HG03342 (cell line): ENCODE measurements around the gene ASXL2.
"Not testable (repeated sequence)": the region's sequence is repeated elsewhere in the genome, so short reads cannot be mapped to it uniquely, and the experiment has no call there.

Experiments used
- ATAC-seq: cut with Tn5 transposase; IDR thresholded peaks from one replicate; pipeline ENCODE4 v1.9.1; 2021; ENCODE audit warnings: mild to moderate bottlenecking, moderate library complexity; ENCODE audit not compliant: unreplicated experiment

The ASXL2 gene

DNA sequence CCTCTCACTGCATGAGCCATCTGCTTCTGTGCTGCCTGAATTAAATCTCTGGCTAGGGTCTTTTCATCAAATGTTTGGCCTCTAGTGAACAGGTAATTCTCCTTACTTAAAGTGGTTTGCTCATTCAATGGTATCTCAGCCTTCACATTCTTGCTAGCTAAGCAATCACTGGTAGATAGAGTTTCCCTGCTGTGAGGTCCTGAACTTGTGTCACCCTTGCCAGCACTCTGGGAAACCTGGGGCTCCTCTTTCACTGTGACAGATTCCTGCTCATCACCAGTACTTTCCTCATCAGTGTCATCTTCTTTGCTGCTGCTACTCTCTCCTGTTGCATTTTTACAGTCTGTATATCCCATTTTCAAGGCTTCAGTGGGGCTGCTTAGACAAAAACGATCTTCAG is 135.8 kb downstream of the ASXL2 start:
- ATAC-seq = no peak

DNA sequence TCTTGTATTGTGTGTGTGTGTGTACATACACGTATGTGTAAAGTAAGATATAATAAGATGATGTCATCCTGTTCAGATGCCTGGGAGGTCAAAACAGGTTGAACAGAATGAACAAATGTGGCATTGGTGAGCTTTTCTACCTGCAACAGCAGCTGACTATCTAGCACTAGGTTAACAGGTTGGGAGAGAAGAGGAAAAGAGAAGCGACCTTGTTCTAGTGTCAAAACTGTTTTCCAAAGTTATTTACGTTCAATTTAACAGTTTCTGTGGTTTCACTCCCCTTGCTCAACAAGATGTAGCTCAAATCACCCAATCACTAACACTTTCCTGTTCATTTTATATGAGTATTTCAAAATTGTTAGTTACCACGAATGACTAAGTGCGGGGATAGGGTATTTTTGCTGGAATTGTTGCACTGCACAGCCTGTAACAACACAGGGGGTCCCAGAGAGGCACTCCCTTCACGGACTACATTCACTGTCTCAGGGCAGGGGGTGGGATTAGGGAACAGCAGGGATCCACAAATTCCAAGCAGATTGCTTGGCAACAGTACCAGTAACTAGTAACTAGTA is 137.4 kb downstream of the ASXL2 start:
- no peak for ATAC-seq

DNA sequence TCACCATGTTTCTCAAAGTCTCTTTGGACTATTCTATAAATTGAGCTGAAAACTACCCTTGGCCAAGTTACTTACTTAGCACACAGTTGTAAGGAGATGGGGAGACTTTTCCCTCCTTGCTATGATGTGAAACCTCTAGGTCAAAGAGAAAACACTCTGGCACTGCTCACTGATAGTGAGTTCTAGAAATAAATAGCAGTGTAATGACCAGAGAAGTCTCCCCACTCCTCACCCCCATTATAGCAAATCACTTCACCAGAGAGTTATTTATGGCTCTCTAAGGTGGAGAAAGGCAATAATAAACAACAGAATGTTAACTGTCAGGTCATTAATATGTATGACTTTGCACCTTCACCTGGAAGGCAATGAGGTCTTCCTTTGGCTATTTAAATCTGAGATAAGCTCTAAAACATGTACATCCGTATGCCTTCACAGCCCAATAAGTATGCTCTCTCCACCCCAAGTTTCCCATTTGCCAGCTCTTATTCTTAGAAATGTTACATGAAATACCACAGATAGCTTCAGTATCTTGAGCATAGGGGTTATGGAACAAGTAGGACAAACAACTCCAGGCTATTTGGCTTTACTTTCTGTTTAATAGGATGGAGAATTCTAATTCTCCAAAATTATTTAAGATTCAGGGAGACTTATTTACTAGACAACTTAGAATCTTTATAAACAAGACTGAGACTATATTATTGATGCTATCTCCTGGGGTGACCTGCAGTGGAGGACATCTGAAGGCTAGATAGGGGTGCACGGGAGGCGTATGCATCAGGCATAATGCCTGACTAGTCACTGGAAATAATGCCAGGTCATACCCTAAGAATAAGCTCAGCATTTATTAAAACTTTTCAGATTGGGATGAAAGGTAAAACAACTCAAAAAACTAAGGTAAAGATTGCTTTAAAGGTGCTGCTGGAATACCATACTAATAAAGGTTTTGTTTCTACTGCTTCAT is 139.6 kb downstream of the ASXL2 start:
- no peak for ATAC-seq

DNA sequence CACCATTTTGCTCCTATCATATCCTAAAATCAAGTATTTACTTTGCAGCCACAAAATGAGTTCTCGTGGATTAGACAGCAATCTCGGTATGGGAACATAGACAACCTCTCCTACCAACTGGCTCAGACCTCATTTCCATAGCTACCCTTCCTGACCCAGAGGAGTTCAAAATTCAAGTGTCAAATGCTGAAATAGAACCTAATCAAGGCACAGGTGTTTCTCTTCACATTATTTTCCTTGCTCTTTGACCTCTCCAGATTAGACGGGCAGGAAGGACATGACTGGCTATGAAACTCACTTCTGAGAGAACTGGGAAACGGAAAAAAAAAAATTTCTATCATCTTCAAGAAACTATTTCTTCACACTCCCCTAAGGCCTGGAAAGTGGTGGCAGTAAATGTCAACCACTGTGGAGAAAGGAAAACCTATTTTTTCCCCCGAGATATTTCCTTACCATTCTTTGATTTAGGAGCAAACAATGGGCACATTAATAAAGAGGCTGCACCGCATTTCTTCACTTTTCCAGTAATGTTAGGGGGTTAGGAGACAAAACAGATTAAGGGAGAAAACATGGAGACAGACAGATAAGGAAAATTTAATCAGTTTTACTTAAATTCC is 141.3 kb downstream of the ASXL2 start:
- no peak for ATAC-seq

DNA sequence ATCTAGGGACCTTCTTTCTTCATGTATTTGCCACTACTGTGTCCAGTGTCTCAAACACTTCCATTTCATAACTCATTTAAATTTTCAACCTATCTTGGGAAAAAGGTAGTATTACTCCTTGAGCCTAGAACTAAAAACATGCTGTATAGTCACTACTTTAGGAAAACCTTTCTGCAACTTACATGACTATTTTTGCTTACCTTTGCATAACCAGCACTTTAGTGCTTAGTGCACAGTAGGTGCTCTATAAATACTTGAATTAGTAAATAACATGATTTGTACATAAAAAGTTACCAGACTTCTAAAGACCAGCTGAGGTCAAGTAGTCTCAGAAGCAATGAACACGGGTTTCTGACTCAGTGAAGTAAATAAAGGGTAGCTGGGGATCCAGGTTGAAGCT is 142.5 kb downstream of the ASXL2 start:
- no peak for ATAC-seq

DNA sequence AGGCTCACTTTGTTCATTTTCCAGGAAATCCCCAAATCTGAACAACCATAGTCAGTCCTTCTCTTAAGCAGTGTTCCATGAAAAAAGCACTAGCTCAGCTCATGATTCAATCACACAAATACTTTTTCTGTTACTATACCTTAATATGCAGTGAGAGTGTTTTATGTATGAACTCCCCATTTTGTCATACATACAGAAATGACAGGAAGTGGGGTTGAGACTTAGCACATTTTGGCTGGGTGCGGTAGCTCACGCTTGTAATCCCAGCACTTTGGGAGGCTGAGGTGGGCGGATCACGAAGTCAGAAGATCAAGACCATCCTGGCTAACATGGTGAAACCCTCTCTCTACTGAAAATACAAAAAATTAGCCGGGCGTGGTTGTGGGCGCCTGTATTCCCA is 149.7 kb downstream of the ASXL2 start:
- no peak for ATAC-seq

DNA sequence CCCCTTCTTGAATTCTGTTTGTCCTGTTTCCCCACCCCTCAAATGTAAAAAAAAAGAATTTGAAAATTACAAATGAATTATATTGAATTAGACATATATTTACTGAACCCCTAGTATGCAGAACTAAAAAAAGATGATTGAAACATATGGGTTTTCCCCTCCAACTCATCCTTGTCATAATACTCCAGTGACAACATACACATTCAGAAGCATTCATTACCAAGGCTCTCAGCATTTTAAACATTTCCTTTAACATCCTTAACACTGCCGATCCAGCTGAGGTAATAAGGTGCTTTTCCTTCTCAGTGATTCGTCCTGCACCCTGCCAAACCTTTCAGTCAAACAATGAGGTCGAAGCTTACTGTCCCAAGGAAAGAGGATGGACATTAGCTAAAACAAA is 151.8 kb downstream of the ASXL2 start:
- no peak for ATAC-seq

DNA sequence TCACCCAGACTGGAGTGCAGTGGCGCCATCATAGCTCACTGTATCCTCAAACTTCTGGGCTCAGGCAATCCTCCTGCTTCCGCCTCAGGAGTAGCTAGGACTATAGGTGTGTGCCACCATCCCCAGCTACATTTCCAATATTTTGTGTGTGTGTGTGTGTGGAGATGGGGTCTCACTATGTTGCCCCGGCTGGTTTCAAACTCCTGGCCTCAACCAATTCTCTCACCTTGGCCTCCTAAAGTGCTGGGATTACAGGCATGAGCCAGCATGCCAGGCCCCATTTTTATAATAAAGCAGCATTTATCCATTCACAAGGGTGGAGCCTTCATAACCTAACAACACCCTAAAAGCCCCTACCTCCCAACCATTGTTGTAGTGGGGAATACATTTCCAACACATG is 152.4 kb downstream of the ASXL2 start:
- no peak for ATAC-seq

DNA sequence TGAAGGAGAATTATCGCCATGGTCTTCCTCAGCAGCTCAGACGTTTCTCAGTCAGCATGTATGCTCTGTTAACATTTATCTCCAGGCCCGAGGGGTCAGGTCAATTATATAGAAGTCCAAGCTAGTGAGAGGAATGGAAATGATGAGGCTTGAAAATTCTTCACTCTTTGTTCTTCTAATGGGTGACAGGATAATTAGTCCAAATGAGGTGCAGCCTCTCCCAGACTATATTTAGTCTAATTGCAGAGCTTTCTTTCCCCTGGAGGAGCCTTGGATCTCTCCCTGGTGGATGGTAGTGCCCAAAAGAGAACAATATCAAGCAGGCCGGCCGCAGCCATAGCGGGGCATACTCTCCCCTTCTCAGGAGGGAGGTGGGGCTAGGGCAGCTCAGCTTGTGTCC is 153.5 kb downstream of the ASXL2 start:
- no peak for ATAC-seq

DNA sequence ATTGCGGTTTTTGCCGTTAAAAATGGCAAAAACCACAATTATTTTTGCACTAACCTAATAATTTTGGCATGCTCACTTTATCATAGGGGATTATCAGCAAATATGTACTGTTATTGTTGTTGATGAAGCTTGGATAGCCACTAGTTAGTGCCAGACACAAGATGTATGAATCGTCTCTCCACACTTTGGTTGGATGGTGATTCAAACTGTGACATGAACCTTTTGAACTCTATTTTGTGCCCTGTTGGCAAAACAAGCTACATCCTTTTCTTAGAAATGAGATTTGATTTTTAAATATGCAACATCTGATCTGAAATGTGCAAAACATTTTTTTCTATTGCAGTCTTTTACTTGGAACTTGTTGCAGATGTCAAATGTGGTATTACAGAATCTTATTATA is 156.1 kb downstream of the ASXL2 start:
- no peak for ATAC-seq

DNA sequence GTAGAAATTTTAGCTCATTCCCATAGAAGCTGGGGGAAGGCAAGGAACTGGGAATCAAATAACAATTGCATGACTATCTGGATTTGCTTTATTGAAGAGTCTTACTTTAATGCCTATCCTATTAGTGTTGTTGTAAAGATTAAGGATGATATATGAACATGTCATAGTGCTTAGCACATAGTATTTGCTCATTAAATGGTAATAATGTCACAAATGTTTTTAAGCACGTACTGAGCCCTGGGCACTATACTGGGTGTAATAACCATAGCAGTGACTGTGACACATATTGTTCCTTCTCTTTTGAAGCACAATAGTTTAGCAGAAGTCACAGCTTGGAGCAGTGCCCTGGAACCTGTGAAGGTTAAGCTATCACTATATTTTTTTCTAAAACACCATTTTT is 157.7 kb downstream of the ASXL2 start:
- no peak for ATAC-seq

DNA sequence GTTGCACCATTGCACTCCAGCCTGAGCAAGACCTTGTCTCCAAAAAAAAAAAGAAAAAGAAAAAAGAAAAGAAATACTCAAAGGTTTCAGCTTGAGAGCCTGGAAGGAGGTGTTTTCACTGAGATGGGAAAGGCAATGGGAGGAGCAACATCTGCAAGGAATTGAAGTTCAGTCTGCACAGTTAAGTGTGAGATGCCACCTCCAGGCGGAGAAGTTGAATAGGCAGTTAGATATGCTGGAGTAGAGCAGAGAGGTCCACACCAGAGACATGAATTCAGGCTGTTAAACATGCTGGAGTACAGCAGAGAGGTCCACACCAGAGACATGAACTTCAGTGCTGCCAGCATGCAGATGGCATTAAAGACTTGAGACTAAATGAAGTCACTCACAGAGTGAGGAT is 163.5 kb downstream of the ASXL2 start:
- ATAC-seq = no peak

DNA sequence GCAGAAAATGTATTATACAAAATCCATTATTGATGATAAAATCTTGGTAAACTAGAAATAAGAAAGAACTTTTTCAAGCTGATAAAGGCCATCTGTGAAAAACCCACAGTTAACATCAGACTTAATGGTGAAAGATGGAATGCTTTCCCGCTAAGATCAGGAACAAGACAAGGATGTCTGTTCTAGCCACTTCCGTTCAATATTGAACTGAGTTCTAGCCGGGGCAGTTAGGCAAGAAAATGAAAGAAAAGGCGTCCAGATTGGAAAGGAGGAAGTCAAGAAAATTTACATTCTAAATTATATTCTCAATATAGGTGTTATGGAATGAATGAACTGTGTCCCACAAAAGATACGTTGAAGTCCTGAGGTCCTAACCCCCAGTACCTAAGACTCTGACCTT is 165.8 kb downstream of the ASXL2 start:
- no peak for ATAC-seq

DNA sequence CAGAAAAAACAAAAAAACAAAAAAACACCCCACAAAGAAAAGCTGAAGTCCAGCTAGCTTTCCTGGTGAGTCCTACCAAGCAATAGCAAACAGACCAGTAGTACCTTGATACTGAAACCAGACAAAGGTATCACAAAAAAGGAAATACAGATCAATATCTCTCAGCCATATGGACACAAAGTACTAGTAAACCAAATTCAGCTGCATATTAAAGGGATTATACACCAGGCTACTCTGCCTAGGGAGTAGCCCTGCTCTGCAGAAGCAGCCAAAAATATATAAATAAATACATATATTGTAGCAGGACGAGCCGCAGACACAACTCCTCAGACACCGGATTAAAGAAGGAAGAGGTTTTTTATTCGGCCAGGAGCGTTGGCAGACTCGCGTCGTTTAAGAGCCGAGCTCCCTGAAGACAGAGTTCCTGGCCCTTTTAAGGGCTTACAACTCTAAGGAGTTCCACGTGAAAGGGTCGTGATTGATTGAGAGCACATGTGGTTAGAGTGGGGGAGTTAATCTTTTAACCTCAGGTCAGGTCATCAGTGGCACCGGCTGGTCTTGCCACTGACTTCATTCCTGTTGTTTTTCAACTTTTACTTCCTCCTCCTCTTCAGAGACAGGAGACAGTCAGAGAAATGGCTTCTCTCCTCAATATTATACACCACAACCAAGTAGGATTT is 166.5 kb downstream of the ASXL2 start:
- ATAC-seq = no peak

DNA sequence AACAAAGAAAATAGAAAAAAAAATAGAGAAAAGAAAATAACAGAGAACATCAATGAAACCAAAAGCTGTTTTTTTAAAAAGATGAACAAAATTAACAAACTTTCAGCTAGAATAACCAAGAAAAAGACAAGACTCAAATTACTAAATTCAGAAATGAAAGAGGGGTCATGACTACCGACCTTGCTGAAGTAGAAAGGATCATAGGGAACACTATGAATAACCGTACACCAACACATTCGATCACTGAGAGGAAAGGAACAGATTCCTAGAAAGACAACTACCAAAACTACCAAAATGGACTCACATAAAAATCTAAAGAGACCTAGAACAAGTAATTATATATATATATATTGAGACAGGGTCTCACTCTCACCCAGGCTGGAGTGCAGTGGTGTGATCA is 167.5 kb downstream of the ASXL2 start:
- no peak for ATAC-seq

DNA sequence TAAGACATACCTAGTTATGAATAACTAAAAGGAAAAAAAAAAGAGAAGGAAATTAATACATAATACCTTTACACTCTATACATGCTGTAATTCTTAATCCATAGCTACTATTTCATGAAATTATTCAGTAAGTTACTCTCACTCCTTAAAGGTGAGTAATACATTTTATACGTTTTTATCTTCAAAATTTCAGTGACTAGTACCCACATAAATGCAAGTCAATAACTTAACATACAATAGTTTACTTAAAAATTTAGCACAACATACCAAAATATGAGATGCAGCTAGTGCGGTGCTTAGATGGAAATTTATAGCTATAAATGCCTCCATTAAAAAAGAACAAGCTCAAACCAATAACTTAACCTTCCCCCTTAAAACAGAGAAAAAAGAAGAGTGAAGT is 168.9 kb downstream of the ASXL2 start:
- no peak for ATAC-seq

DNA sequence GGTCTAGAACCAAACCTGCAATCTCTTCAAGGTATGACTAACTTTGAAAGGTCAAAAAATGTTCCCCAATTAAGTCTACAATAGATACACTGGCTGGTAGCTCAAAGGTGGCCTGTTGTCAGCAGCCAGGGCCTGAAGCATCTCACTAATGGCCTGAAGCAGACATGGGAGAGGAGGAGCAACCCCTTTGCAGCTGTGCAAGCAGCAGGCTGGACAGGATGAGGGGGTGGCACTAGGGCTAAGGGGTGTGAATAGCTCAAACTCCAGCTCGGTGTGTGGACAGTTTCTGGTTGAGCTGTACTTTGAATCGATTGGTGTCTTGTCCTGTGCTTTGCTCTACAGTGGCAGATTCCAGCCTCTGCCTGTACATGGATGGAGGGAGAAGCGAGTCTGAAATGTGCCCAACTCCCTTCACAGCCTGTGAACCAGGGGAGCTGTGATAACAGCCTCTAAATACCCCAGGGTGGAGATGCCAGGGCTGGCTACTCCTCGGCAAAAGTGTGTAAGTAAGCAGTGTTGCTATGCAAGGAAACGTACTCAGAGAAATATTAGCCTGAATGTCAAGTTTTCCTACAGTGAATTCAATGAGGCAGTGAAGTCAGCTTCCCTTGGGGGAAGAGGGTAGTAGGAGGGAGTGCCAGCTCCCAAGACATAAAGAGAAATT is 170.2 kb downstream of the ASXL2 start:
- ATAC-seq = no peak

DNA sequence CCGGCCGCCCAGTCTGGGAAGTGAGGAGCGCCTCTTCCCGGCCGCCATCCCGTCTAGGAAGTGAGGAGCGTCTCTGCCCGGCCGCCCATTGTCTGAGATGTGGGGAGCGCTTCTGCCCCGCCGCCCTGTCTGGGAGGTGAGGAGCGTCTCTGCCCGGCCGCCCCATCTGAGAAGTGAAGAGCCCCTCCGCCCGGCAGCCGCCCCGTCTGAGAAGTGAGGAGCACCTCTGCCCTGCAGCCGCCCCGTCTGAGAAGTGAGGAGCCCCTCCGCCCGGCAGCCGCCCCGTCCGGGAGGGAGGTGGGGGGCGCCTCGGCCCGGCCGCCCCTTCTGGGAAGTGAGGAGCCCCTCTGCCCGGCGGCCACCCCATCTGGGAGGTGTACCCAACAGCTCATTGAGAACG is 172.7 kb downstream of the ASXL2 start:
- ATAC-seq = not testable (repeated sequence)

DNA sequence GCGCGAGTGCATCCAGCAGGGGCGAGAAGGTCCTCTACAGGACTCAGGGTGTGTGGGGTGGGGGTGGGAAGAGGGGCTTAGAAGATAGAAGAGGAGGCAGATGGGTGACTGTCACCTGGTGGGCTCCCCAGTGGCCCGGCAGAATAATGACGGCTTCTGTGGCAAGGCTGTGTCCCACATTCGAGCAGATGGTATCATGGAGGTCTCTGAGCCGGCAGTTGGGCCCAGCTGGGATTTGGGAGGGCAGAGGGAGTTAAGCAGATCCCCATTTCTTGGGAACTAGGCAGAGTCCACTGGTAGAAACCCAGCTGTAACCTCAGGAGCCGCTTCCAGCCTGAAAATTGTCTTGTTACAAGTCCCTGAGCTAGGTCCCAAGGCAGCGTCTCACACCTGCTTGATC is 176.5 kb downstream of the ASXL2 start:
- ATAC-seq = no peak

DNA sequence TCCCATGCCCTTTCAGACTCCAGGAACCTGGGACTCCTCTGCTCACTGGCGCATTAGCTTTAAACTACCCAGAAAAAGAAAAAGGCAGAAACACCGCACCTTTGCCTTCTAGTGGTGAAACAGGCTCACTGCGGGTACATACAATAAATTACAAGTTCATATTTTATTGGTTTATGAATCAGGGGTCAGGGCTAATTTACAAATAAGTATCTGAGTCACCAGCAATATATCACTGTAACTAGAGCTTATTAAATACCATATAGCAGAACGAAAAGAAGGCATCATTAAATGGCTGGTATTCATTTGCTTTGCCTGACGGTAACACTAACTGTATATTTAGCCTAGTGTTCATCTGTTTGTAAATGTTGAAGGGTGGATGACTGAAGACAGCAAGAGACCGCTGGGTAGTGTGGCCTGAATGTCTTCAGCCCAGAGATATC is 178.0 kb downstream of the ASXL2 start:
- ATAC-seq = no peak

DNA sequence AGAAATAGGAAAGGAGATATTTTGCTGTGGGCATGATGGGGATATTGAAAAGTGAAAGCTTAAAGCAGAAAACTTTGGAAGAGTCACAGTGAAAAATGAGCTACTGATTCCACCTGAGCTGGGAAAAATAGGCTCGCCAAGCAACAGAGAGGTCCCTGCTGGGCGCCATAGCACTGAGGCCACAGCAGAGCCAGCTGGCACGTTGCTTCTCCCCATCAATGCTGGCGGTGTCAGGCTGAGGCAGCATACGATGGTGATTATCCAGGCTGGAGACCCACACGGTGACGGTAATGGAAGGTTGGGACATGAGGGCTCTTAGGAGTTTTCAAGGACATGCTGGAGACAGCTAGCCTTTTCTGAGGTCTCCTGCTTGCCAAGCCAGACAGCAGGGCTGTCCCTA is 179.1 kb downstream of the ASXL2 start:
- ATAC-seq = no peak
